Adrenal gland (tissue), 12 donors: ENCODE results near the gene P4HTM. TPM values are rescaled to one million over a fixed set of nuclear protein-coding genes. Genes with fewer than 3 reads are reported as not detected.

ENCODE experiments used
- DNase-seq, 7 donors: peaks; one replicate each; pipeline ENCODE4 v3.0.0-alpha.2; 2019 to 2020
- H3K27ac ChIP-seq, 5 donors: fragments of 200-600 bp; sonication (generic) in 4 of 5; 1 replicate in 3 of 5; 2 replicates in 2 of 5; pipeline versions ENCODE4 v1.5.1 to v1.8.0; 2016 to 2020; ENCODE audit warnings: mild to moderate bottlenecking in 1 of 5
- H3K27me3 ChIP-seq: fragments of 200-600 bp; 2 replicates; pipeline ENCODE4 v1.8.0; 2021
- H3K36me3 ChIP-seq, 2 donors: fragments of 200-600 bp; replicated peaks in 1 of 2; 1 replicate in 1 of 2; 2 replicates in 1 of 2; pipeline versions ENCODE4 v1.5.1 to v1.8.0; 2018 to 2022
- H3K4me1 ChIP-seq, 2 donors: fragments of 200-600 bp; replicated peaks in 1 of 2; 1 replicate in 1 of 2; 2 replicates in 1 of 2; pipeline versions ENCODE4 v1.5.1 to v1.8.0; 2018 to 2021
- H3K4me3 ChIP-seq, 4 donors: fragments of 200-600 bp; sonication (generic) in 3 of 4; one replicate each; pipeline ENCODE4 v1.5.1; 2016 to 2018
- H3K9me3 ChIP-seq, 3 donors: fragments of 200-600 bp; sonication (generic) in 1 of 3; replicated peaks in 1 of 3; 1 replicate in 2 of 3; 2 replicates in 1 of 3; pipeline versions ENCODE4 v1.5.1 to v1.8.0; 2016 to 2021
- POLR2A ChIP-seq, 2 donors: fragments of 450-650 bp; IDR thresholded peaks; one replicate each; pipeline ENCODE4 v1.6.1; 2017; ENCODE audit warnings: antibody characterized with exemption in 2 of 2, mild to moderate bottlenecking in 2 of 2, moderate library complexity in 1 of 2
- WGBS, 4 donors: extraction: QIAGEN DNeasy Blood & Tissue Kit in 2 of 4; methylation state at CpG; one replicate each; pipeline versions ENCODE4 v1.1.5 to v1.1.7; 2013 to 2017; 5-methylcytosine and 5-hydroxymethylcytosine counted together
- intact Hi-C, 2 donors: fragments of 100-400 bp; cut with DNase I; formaldehyde crosslinking; loops; one replicate each; pipeline versions ENCODE4 v1.14.1 to v1.15.0; 2022 to 2023
- polyA plus RNA-seq, 3 donors: library from polyadenylated mRNA; stranded (reverse); fragments of 200-250 nt in 2 of 3; fragments of 350-450 nt in 1 of 3; fragmentation: Illumina TruSeq in 1 of 3; extraction: RNeasy Lipid Tissue Mini Kit (QIAGEN cat#74804) in 1 of 3; gene quantifications; one replicate each; pipeline ENCODE4 v1.2.3, GENCODE V29; 2013 to 2014
- total RNA-seq, 9 donors: library from RNA; depleted of rRNA in 4 of 9; stranded (reverse); fragments of >200 nt in 4 of 9; fragments of 120-200 nt in 1 of 9; fragmentation: NEBNext Ultra II Directional in 1 of 9; extraction: Animal tissue kit (Norgen Biotek cat#: 25700) in 1 of 9; gene quantifications; one replicate each; pipeline versions ENCODE4 v1.1.0 to v1.2.4, GENCODE V29; 2013 to 2023
- TF ChIP-seq, protein P1 (sequence below), 6 experiments: fragments of 450-650 bp in 4 of 6; fragments of 200-600 bp in 2 of 6; sonication (generic) in 1 of 6; IDR thresholded peaks; 1 replicate in 5 of 6; 2 replicates in 1 of 6; pipeline versions ENCODE4 v1.5.1 to v1.8.0; 2016 to 2021; ENCODE audit warnings: antibody characterized with exemption in 6 of 6, mild to moderate bottlenecking in 2 of 6, moderate library complexity in 1 of 6
- donor health status: healthy with polysubstance abuse.
- donor health status: Bipolar disorder and iron deficiency.
- donor health status: DM: yes; HTN: yes; CAD: no.
- donor health status: DM: no; HTN: no; CAD: no.
- donor health status: DM: no; HTN: no; CAD: no.
- donor health status: DM: yes; HTN: yes; CAD: no.

P4HTM gene
- total and polyA plus RNA-seq, 12 donors = 26.6 to 174 (median 102) TPM

DNA sequence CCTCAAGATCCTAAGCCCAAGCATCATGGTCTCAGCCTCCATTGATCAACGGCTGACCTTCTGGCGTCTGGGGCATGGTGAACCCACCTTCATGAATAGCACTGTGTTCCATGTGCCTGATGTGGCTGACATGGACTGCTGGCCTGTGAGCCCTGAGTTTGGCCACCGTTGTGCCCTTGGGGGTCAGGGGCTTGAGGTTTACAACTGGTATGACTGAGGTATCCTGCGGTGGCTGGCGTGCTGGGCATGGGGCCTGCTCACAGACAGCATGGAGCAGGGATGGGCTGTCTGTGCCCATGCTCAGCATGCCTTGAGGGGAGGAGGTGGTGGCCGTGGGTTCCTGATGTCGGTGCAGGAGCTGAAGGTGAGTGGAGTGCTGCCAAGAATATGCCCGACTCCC, 25.0 kb downstream of the P4HTM start:
- no peak for TF ChIP-seq POLR2A (IDR thresholded peaks at IDR 0.05)
- TF ChIP-seq, protein P1, sequence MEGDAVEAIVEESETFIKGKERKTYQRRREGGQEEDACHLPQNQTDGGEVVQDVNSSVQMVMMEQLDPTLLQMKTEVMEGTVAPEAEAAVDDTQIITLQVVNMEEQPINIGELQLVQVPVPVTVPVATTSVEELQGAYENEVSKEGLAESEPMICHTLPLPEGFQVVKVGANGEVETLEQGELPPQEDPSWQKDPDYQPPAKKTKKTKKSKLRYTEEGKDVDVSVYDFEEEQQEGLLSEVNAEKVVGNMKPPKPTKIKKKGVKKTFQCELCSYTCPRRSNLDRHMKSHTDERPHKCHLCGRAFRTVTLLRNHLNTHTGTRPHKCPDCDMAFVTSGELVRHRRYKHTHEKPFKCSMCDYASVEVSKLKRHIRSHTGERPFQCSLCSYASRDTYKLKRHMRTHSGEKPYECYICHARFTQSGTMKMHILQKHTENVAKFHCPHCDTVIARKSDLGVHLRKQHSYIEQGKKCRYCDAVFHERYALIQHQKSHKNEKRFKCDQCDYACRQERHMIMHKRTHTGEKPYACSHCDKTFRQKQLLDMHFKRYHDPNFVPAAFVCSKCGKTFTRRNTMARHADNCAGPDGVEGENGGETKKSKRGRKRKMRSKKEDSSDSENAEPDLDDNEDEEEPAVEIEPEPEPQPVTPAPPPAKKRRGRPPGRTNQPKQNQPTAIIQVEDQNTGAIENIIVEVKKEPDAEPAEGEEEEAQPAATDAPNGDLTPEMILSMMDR (IDR thresholded peaks at IDR 0.05) = no peak
- H3K4me1 ChIP-seq = peaks cover 26 to 45% of the 10 kb centered on the region in 2 donors
- no peaks in the 10 kb centered on the region for H3K9me3 ChIP-seq
- DNase-seq = no peak
- intact Hi-C loops = no loop called here
- no peak overlapping the region for H3K4me3 ChIP-seq
- H3K27me3 ChIP-seq = no peaks in the 10 kb centered on the region
- H3K36me3 ChIP-seq = peaks cover 0 to 42% of the 10 kb centered on the region in 2 donors
- H3K27ac ChIP-seq = no peak overlapping the region
- WGBS, 4 donors = 64 to 77% (median 73%) methylated on average over 3 to 8 of the region's 8 CpGs

DNA sequence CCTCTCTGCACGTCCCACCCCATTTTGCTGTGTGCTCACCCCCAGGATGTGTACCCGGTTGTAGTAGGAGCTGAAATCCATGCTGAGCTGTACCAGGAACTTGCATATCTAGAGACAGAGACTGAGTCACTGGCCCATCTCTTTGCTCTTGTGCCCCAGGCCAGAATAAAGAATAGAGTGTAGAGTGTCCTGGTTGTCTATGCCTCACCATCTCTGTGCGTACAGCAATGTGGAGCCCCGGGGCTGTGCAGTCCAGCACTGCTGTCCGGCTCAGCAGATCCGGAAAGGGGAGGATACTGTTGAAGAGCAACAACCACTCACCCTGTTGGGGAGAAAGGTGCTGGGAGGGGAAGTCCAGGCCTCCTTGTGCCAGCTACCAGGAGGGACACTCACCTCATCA, 25.7 kb downstream of the P4HTM start:
- Histone ChIP-seq H3K36me3 (peaks cover 0 to 42% of the 10 kb centered on the region in 2 donors), H3K27ac (no peak overlapping the region), H3K27me3 (no peaks in the 10 kb centered on the region), H3K9me3 (no peaks in the 10 kb centered on the region), H3K4me3 (no peak overlapping the region), H3K4me1 (peaks cover 32 to 52% of the 10 kb centered on the region in 2 donors)
- DNase-seq = no peak
- WGBS, 4 donors = 74 to 88% (median 83%) methylated on average over 4 to 6 of the region's 6 CpGs
- TF ChIP-seq POLR2A (IDR thresholded peaks at IDR 0.05) = no peak
- TF ChIP-seq, protein P1 (IDR thresholded peaks at IDR 0.05) = no peak
- intact Hi-C loops = no loop called here

DNA sequence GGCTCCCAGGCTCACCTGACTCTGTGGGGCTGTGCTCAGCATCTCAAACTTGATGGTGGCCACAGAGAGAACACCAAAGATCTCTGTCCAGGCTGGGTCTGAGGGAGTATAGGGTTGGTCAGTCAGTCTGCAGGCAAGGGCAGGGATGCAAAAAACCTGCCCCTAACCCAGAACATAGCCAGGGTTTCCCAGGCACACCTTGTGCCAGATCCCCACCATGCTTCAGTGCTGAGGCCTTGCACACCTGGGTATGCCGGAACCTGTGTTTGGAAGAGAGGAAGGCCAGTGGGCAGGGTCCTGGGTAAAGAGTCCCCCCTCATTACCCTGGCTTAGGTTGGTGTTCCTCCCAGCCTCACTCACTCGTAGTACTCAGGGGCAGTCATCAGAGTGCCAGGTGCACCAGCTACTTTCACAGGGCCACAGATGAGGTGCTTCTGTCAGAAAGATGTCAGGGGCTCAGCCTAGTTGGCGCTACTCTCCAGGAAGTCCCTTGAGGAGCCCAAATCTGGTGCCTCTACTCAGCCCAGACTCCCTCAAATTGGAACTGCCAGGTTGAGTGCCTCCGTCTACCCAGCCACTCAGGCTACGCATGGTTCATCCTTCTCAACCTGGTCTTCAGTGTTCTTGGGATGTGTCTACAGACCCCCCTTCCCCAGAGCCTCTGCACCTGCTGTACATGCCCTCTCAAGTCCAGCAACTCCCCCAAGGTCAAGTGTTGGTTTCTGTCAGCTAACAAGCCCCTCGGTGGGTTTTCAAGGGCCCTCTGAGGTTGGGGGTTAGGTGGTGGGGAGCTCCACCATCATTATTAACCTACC, 26.6 kb downstream of the P4HTM start:
- 80 to 86% (median 84%) methylated on average over 4 to 6 of the region's 6 CpGs for whole genome bisulfite sequencing, 4 donors
- peaks cover 25 to 48% of the 10 kb centered on the region in 2 donors for H3K4me1 ChIP-seq

More for the DNA sequence above, 26.6 kb downstream of the P4HTM start:
- Histone ChIP-seq H3K4me3 (no peak overlapping the region), H3K27ac (peak overlapping the region in 1 of 5 donors; percentile 73), H3K27me3 (no peaks in the 10 kb centered on the region), H3K9me3 (no peaks in the 10 kb centered on the region), H3K36me3 (peaks cover 0 to 42% of the 10 kb centered on the region in 2 donors)
- intact Hi-C loops = no loop called here
- TF ChIP-seq, protein P1 (IDR thresholded peaks at IDR 0.05) = no peak
- no peak for TF ChIP-seq POLR2A (IDR thresholded peaks at IDR 0.05)
- DNase-seq = no peak
